MM.1S (cell line): Measurements from ENCODE around the gene PCDHA11.

Source experiments
- EZH2phosphoT487 ChIP-seq: fragments of 300-600 bp; sonication (generic); IDR thresholded peaks from 2 replicates; pipeline ENCODE4 v1.6.1; 2018; ENCODE audit warnings: antibody characterized with exemption, low read length
- TF ChIP-seq, protein P1 (sequence below): fragments of 300-600 bp; sonication (generic); IDR thresholded peaks from 2 replicates; pipeline ENCODE4 v1.5.1; 2016; ENCODE audit warnings: antibody characterized with exemption, low read length, mixed read lengths

- TF ChIP-seq, protein P1, sequence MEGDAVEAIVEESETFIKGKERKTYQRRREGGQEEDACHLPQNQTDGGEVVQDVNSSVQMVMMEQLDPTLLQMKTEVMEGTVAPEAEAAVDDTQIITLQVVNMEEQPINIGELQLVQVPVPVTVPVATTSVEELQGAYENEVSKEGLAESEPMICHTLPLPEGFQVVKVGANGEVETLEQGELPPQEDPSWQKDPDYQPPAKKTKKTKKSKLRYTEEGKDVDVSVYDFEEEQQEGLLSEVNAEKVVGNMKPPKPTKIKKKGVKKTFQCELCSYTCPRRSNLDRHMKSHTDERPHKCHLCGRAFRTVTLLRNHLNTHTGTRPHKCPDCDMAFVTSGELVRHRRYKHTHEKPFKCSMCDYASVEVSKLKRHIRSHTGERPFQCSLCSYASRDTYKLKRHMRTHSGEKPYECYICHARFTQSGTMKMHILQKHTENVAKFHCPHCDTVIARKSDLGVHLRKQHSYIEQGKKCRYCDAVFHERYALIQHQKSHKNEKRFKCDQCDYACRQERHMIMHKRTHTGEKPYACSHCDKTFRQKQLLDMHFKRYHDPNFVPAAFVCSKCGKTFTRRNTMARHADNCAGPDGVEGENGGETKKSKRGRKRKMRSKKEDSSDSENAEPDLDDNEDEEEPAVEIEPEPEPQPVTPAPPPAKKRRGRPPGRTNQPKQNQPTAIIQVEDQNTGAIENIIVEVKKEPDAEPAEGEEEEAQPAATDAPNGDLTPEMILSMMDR, result no peak
- TF ChIP-seq EZH2phosphoT487, result no peak
Measured at GRCh38 chr5:140828362-140828737, 40.4 kb upstream of the PCDHA11 start.
